GM12892 (cell line): Measurements from ENCODE around the gene TOR3A.

Experiments
- DNase-seq: peaks from one replicate; pipeline ENCODE4 v3.0.0; 2011; ENCODE audit not compliant: insufficient read length
- FAIRE-seq: peaks from 2 replicates; lab custom pipeline; 2011; peaks lifted over from hg19 to GRCh38; lab: Jason Lieb, UNC
- POLR2A ChIP-seq: IDR thresholded peaks from 2 replicates; pipeline ENCODE4 v1.6.1; 2011; ENCODE audit warnings: low read depth, low read length, control low read depth
- POLR2AphosphoS5 ChIP-seq: IDR thresholded peaks from 2 replicates; pipeline ENCODE4 v1.6.1; 2011; ENCODE audit warnings: low read depth, low read length, control low read depth
- TAF1 ChIP-seq: IDR thresholded peaks from 2 replicates; pipeline ENCODE4 v1.6.1; 2011; ENCODE audit warnings: low read depth, mild to moderate bottlenecking, control low read depth, low read length, borderline replicate concordance

The TOR3A gene

DNA sequence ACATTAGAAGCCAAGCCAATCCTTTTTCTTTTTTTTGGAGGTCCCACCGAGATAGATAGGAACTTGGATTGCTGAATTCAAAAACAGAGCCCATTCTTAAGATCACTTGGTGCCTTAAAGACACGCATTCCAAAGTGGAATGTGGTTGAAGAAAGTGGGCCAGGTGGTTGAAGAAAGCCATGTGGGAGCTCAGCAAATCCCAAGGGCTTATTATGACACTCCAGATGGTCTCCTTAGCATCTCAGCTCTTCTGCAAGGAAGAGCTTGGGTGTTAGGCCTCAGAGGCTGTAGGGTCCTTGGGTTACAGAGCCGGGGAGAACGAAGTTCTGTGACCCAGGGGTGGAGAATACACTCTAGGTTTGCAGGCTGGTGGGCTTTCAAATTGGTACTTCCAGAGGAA lies 13.5 kb downstream of the TOR3A start:
- no peak for DNase-seq
- TF ChIP-seq POLR2A (no peak), POLR2AphosphoS5 (no peak), TAF1 (no peak)
- FAIRE-seq, result no peak

DNA sequence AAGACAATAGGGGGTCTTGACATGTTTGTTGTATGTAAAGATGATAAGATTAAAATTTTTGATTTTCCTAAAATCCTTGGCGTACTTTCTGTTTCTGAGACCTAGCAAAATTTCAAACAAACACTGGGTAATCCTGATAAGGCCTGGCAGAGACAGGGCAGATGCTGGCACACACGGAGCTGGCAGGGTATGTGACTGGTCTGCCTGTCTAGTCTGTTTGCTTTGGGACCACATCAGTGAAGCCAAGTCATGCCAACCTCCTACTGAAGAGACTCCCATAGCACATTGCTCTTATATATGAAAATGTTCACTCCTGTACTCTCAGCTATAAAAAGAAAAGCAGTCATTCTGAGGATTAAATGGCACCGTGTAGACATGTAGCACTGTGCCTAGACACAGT lies 14.1 kb downstream of the TOR3A start:
- DNase-seq, result no peak
- TF ChIP-seq TAF1, result no peak
- no peak for TF ChIP-seq POLR2AphosphoS5
- no peak for TF ChIP-seq POLR2A
- no peak for FAIRE-seq

DNA sequence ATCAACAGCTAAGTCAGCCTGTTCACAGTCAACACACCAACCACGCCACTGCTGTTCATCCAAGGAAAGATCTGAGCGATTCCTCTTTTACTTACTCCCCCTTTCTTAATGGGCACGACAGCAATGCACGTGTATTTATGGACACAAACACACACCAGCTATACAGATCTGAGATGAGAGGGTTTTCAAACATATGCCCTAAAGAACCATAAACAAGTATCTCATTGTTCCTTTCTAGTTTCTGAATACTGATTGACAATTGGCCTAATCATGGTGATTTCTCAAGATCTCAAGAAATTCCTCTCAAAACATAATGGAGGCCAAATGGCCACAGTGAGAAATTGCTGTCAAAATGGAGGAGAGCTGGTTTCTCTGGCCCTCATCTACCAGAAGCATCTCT lies 18.0 kb downstream of the TOR3A start:
- DNase-seq (no peak), FAIRE-seq (no peak)
- no peak for TF ChIP-seq POLR2AphosphoS5
- no peak for TF ChIP-seq TAF1
- no peak for TF ChIP-seq POLR2A

DNA sequence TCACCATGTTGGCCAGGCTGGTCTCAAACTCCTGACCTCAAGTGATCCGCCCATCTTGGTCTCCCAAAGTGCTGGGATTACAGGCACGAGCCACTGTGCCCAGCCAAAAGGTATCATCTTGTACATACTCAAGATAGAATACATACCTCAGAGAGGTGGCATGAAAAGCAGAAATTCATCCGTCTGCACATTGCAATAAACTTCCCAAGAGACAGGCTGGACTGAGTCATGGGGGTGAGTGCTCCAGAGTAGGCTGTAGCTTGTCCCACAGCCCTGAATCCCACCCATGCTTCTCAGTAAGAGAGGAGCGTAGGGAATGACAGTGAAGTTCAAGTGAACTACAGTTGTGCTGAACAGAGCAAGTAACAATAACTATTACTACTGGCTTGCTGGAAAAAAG lies 19.7 kb downstream of the TOR3A start:
- TF ChIP-seq TAF1, result no peak
- FAIRE-seq (no peak), DNase-seq (no peak)

DNA sequence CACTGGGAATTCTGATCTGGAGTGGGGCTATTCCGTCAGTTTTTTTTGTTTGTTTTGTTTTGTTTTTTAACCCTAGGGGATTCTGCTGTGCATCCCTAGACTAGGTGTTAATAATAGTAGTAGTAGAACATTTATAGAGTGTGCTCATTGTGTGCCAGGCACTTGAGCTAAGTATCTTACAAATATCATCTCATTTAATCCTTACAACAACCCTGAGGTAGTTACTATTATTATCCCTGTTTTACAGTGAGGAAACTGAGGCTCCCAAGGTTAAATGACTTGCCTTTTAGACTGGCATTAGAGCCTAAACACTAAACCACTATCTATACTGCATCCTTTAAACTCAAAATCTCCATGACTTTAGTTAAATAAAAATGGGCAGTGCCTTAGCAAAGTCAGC lies 22.1 kb downstream of the TOR3A start:
- DNase-seq, result no peak
- TF ChIP-seq POLR2AphosphoS5, result no peak
- TF ChIP-seq POLR2A, result no peak
- no peak for TF ChIP-seq TAF1
- no peak for FAIRE-seq

DNA sequence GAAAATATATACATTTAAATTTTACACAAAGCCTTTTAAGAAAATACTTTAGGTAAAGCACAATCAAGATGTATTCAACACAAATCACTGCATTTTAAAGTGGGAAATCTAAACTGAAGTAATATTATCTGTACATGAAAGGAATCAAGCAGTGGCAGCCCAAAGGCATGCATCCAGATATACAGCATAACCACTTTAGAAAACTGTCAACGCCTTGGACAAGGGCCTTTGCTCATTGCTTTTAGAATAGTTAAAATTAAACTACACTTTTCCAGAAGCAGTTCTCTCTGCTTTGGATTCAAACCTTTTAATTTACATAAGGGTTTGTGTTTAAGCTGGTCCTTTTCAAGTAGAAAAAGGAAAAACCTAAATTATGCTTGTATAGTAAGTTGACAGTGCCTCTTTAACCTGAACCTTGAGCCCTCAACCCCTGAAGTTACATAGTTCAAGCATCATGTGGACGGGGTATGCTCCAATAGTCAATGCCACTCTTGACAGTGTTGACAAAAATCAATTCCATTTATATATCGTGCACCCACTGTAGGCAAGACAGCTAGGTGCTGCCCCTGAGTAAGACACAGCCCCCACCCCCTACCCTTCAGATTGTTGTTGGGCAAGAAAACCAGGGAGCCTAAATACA lies 22.9 kb downstream of the TOR3A start:
- TF ChIP-seq POLR2AphosphoS5, result no peak
- TF ChIP-seq POLR2A, result no peak
- FAIRE-seq, result no peak
- no peak for DNase-seq

DNA sequence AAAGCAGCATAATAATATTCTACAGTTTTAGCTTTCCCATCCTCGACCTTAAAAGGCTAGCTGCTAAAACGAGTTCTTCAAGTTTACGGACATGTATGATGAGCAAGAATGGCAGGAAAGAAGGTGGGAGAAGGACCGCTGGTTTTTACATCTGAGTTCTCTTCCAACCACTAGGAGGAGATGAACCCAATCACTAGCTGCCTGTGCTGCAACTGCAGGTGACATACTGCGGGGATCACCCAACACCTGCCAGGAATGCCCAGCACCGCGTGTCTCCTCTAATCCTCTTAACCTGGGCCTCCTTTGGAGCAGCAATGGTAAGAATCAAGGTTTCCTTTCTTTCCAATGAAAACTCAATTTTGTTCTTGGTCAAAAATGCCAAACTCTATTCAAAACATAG lies 23.5 kb downstream of the TOR3A start:
- FAIRE-seq, result peak; percentile 24

DNA sequence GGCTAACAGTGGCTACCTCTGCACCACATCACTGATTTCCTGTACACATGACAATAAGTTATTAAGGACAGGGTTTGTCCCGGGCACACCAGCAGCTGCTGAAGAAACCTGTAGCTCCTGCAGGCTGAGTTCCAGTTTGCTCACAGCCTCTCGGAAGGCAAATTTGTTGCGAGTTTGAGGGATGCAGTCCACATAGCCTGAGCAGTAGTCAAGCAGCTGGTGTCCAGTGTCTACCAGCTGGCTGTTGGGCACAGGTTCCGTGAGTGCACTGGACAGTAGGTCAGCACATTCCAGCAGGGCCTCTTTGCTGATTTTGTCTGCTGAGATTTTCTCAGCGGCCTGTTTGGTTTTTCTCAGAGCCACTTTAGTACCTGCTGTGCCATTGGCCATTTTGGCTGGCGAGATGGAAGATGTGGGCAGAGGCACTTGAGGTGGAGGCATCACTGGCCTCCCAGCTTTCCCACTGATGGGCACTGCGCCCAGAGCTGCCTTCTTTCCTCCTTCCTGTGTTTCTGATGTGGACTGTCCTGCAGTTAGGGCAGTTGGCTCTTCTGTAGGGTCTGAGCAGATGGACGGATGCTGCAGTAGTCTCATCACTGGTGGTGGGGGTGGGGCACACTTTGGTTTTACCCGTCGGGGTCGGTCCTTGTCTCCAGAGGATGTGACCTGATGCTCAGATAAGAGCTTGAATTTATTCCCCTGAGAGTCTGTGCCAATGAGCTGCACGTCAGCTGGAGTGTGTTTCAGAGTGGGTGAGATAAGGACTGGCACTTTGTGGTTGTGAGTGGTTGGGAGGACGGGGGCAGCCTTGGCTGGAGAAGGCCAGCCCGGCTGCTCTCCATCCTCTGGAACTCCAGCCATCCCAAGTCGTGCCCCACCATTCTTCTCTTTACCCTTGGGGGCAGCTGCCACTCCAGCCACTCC lies 26.1 kb downstream of the TOR3A start:
- no peak for FAIRE-seq
- TF ChIP-seq TAF1, result no peak
- TF ChIP-seq POLR2AphosphoS5, result no peak
- TF ChIP-seq POLR2A, result no peak
- DNase-seq, result no peak

More for the DNA sequence above, 23.5 kb downstream of the TOR3A start:
- TF ChIP-seq POLR2AphosphoS5, result no peak
- no peak for TF ChIP-seq TAF1
- no peak for TF ChIP-seq POLR2A
- DNase-seq, result no peak

DNA sequence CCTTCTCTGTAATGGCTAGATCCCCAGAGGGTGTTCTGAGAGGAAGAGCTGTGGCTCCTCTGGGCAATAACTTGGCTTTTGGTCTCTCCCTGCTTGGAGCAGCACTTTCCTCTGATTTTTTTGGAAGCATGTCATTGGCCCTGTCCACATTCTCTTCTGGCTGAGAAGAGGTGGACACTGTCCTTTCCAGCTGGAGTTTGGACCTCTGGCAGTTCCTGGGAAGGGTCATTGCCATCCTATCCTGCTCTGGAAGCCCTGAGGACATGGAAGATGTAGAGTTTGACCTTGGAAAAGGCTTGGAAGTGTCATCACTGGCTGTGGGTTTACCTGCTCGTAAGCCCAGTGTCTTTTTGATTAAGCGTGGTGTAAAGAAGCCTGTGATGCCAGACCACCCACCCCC lies 26.8 kb downstream of the TOR3A start:
- TF ChIP-seq POLR2A, result no peak
- TF ChIP-seq POLR2AphosphoS5, result no peak
- TF ChIP-seq TAF1, result no peak
- no peak for FAIRE-seq

DNA sequence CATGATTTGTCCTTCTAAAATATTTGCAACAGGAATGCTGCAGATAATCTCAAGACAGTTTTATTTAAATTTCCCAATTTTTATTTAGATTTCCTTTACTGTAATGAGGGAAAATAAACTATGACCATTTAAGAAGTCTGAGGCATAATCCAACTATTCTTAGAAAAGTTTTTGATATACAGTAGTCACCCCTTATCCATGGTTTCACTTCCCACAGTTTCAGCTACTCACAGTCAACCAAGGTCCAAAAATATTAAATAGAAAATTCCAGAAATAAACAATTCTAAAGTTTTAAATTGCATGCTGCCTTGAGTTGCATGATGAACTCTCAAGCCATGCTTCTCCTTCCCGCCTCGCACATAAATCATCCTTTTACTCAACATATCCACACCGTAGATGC lies 33.3 kb downstream of the TOR3A start:
- FAIRE-seq, result no peak
- TF ChIP-seq POLR2AphosphoS5 (no peak), POLR2A (no peak), TAF1 (no peak)
- DNase-seq, result no peak

More for the DNA sequence above, 26.8 kb downstream of the TOR3A start:
- no peak for DNase-seq

DNA sequence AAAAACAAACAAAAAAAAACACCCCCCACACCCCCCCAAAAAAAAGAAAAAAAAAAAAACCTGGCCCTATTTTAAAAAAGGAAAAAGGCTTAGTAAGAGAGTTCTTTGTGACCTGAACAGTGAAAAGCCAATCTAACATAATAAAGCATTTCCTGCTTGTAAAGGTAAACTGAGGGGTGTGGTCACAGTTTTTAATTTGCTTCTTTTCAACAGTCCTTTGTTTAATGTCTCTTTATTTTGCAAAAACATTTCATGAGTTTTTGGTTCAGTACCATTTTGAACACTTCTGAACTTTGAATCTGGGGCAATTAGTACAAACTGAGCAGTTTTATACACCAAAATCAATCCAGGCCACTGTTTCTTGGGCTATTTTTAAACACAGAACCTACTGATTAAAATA lies 37.6 kb downstream of the TOR3A start:
- DNase-seq (no peak), FAIRE-seq (no peak)
- no peak for TF ChIP-seq POLR2AphosphoS5
- no peak for TF ChIP-seq TAF1
- TF ChIP-seq POLR2A, result no peak

DNA sequence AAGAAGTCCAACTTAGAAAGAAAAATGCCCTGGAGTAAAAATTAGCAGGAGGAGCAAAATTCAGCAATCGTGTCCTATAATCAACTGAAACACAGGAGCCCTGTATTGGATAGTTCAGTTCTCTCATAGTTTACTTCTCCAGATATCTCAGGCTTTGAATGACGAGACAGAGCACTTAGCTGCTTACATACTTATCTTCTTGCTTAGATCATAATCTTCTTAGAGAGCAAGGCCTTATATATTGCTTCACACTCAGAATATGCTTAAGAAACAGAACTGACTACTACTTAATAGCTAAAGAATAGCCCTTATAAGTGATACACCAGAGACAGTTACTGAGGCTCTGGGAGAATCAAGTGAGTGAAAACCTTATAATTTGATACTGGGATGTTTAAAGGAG lies 38.9 kb downstream of the TOR3A start:
- no peak for DNase-seq
- FAIRE-seq, result no peak
- TF ChIP-seq POLR2AphosphoS5, result no peak
- TF ChIP-seq POLR2A, result no peak
- TF ChIP-seq TAF1, result no peak
